K562 (cell line): ENCODE results near the gene FAM111B. TPM values are rescaled to one million over a fixed set of nuclear protein-coding genes. Genes with fewer than 3 reads are reported as not detected.
A peak's percentile ranks its signal among the peaks of the same experiment; 100 is the strongest.

Source experiments
- CBFB ChIP-seq: sonication (generic); formaldehyde crosslinking; IDR thresholded peaks from 2 replicates; pipeline ENCODE4 v1.4.0; 2020; ENCODE audit warnings: mild to moderate bottlenecking, missing genetic modification reagents
- HDAC1 ChIP-seq, 2 experiments: fragments of 450-650 bp; IDR thresholded peaks; 2 replicates each; pipeline ENCODE4 v1.6.1; 2016 to 2017; ENCODE audit warnings: inconsistent platforms in 1 of 2, mild to moderate bottlenecking in 1 of 2, moderate library complexity in 1 of 2
- KLF10 ChIP-seq: fragments of 250-450 bp; sonication (Bioruptor Pico); IDR thresholded peaks from 2 replicates; pipeline ENCODE4 v1.6.1; 2021; ENCODE audit warnings: matching md5 sums
- RBM22 ChIP-seq: fragments of 200-400 bp; formaldehyde crosslinking; IDR thresholded peaks from 2 replicates; pipeline ENCODE4 v1.6.1; 2018; ENCODE audit warnings: low read length, low read depth; ENCODE audit not compliant: poor library complexity, severe bottlenecking
- polyA plus RNA-seq, 8 experiments: library from polyadenylated mRNA; depleted of rRNA in 4 of 8; stranded (reverse) in 5 of 8; unstranded in 3 of 8; fragments of >200 nt; fragmentation: Nextera tagmentation in 2 of 8; fragmentation: Illumina TruSeq in 1 of 8; extraction: Ambion mirVana in 2 of 8; extraction: Trizol in 1 of 8; gene quantifications; 2 replicates each; pipeline versions ENCODE4 v1.2.1 to v1.2.3, GENCODE V29; 2011 to 2014; ENCODE audit warnings: inconsistent platforms in 1 of 8, missing spikeins in 1 of 8
- total RNA-seq, 7 experiments: library from RNA; depleted of rRNA in 6 of 7; stranded (reverse); fragments of >200 nt in 6 of 7; fragmentation: Illumina TruSeq in 2 of 7; extraction: Trizol in 2 of 7; gene quantifications; 2 replicates each; pipeline versions ENCODE4 v1.2.1 to v1.2.3, GENCODE V29; 2011 to 2021; ENCODE audit warnings: low replicate concordance in 1 of 7
- TF ChIP-seq, protein P1 (sequence below): fragments of 450-650 bp; IDR thresholded peaks from 2 replicates; pipeline ENCODE4 v1.6.1; 2016; ENCODE audit warnings: mild to moderate bottlenecking, moderate library complexity
- TF ChIP-seq, protein P2 (sequence below): fragments of 450-650 bp; IDR thresholded peaks from 2 replicates; pipeline ENCODE4 v1.6.1; 2016; ENCODE audit warnings: low read depth, mild to moderate bottlenecking, moderate library complexity
- TF ChIP-seq, protein P3 (sequence below): conservative IDR thresholded peaks from 2 replicates; pipeline ENCODE4 v1.6.1; 2011; ENCODE audit warnings: low read depth, mild to moderate bottlenecking, low read length; ENCODE audit not compliant: control insufficient read depth
- TF ChIP-seq, protein P4 (sequence below): fragments of 450-650 bp; IDR thresholded peaks from 2 replicates; pipeline ENCODE4 v1.7.1; 2018; ENCODE audit warnings: mild to moderate bottlenecking, low read depth; ENCODE audit not compliant: partially characterized antibody

The FAM111B gene
- total and polyA plus RNA-seq, 9 of the 15 experiments (the other 6 are each of a cell fraction or from before 2014, with no cell fraction given) = 0.01 to 0.33 (median 0.06) TPM; not detected in 5

DNA sequence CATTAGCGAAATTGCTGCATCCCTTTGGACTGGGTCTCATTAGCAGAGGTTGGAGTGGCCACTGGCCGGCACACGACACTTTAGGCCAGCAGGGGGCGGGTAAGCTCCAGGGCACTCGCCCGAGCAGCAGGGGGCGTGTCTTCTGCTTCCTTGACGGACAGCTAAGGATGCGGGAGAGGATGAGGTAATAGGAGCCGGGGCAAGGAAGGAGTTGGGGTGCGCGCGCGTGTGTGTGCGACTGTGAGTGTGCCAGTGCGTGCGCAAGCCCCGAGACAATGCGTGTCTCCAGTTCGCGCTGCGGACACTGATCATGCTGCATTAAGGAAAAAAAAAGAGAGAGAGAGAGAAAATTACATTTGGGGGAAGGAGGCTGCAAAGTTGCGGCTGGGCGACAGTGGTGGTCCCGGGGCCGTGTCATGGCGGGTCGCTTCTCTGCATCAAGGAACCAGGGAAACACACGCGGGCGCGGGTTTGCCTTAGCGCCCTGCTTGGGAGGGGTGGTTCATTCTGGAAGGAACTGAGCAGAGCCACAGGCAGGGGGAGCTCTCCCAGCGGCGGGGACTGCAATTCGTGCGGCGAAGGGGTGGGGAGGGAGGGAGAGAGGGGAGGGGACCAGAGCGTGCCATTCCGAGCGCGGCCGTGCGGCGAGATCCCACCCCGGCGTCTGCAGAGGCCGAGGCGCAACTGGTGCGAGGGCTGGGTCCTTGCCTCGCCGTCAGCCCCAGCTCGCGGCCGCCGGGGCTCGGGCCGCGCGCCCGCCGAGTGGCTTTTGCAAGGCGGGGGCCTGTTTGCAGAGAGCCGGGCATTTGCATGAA is 64.7 kb downstream of the FAM111B start, which contains the start of gene DTX4 (continued):
- TF ChIP-seq, protein P1, sequence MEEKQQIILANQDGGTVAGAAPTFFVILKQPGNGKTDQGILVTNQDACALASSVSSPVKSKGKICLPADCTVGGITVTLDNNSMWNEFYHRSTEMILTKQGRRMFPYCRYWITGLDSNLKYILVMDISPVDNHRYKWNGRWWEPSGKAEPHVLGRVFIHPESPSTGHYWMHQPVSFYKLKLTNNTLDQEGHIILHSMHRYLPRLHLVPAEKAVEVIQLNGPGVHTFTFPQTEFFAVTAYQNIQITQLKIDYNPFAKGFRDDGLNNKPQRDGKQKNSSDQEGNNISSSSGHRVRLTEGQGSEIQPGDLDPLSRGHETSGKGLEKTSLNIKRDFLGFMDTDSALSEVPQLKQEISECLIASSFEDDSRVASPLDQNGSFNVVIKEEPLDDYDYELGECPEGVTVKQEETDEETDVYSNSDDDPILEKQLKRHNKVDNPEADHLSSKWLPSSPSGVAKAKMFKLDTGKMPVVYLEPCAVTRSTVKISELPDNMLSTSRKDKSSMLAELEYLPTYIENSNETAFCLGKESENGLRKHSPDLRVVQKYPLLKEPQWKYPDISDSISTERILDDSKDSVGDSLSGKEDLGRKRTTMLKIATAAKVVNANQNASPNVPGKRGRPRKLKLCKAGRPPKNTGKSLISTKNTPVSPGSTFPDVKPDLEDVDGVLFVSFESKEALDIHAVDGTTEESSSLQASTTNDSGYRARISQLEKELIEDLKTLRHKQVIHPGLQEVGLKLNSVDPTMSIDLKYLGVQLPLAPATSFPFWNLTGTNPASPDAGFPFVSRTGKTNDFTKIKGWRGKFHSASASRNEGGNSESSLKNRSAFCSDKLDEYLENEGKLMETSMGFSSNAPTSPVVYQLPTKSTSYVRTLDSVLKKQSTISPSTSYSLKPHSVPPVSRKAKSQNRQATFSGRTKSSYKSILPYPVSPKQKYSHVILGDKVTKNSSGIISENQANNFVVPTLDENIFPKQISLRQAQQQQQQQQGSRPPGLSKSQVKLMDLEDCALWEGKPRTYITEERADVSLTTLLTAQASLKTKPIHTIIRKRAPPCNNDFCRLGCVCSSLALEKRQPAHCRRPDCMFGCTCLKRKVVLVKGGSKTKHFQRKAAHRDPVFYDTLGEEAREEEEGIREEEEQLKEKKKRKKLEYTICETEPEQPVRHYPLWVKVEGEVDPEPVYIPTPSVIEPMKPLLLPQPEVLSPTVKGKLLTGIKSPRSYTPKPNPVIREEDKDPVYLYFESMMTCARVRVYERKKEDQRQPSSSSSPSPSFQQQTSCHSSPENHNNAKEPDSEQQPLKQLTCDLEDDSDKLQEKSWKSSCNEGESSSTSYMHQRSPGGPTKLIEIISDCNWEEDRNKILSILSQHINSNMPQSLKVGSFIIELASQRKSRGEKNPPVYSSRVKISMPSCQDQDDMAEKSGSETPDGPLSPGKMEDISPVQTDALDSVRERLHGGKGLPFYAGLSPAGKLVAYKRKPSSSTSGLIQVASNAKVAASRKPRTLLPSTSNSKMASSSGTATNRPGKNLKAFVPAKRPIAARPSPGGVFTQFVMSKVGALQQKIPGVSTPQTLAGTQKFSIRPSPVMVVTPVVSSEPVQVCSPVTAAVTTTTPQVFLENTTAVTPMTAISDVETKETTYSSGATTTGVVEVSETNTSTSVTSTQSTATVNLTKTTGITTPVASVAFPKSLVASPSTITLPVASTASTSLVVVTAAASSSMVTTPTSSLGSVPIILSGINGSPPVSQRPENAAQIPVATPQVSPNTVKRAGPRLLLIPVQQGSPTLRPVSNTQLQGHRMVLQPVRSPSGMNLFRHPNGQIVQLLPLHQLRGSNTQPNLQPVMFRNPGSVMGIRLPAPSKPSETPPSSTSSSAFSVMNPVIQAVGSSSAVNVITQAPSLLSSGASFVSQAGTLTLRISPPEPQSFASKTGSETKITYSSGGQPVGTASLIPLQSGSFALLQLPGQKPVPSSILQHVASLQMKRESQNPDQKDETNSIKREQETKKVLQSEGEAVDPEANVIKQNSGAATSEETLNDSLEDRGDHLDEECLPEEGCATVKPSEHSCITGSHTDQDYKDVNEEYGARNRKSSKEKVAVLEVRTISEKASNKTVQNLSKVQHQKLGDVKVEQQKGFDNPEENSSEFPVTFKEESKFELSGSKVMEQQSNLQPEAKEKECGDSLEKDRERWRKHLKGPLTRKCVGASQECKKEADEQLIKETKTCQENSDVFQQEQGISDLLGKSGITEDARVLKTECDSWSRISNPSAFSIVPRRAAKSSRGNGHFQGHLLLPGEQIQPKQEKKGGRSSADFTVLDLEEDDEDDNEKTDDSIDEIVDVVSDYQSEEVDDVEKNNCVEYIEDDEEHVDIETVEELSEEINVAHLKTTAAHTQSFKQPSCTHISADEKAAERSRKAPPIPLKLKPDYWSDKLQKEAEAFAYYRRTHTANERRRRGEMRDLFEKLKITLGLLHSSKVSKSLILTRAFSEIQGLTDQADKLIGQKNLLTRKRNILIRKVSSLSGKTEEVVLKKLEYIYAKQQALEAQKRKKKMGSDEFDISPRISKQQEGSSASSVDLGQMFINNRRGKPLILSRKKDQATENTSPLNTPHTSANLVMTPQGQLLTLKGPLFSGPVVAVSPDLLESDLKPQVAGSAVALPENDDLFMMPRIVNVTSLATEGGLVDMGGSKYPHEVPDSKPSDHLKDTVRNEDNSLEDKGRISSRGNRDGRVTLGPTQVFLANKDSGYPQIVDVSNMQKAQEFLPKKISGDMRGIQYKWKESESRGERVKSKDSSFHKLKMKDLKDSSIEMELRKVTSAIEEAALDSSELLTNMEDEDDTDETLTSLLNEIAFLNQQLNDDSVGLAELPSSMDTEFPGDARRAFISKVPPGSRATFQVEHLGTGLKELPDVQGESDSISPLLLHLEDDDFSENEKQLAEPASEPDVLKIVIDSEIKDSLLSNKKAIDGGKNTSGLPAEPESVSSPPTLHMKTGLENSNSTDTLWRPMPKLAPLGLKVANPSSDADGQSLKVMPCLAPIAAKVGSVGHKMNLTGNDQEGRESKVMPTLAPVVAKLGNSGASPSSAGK = peak; percentile 77
- TF ChIP-seq, protein P2, sequence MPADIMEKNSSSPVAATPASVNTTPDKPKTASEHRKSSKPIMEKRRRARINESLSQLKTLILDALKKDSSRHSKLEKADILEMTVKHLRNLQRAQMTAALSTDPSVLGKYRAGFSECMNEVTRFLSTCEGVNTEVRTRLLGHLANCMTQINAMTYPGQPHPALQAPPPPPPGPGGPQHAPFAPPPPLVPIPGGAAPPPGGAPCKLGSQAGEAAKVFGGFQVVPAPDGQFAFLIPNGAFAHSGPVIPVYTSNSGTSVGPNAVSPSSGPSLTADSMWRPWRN = no peak
- TF ChIP-seq, protein P3, sequence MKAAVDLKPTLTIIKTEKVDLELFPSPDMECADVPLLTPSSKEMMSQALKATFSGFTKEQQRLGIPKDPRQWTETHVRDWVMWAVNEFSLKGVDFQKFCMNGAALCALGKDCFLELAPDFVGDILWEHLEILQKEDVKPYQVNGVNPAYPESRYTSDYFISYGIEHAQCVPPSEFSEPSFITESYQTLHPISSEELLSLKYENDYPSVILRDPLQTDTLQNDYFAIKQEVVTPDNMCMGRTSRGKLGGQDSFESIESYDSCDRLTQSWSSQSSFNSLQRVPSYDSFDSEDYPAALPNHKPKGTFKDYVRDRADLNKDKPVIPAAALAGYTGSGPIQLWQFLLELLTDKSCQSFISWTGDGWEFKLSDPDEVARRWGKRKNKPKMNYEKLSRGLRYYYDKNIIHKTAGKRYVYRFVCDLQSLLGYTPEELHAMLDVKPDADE = peak; percentile 18; the same call in 1 of the 2 replicates
- TF ChIP-seq KLF10 (CRISPR knock-in tag) = no peak
- TF ChIP-seq CBFB (CRISPR knock-in tag) = no peak
- no peak for TF ChIP-seq RBM22
- TF ChIP-seq, protein P4, sequence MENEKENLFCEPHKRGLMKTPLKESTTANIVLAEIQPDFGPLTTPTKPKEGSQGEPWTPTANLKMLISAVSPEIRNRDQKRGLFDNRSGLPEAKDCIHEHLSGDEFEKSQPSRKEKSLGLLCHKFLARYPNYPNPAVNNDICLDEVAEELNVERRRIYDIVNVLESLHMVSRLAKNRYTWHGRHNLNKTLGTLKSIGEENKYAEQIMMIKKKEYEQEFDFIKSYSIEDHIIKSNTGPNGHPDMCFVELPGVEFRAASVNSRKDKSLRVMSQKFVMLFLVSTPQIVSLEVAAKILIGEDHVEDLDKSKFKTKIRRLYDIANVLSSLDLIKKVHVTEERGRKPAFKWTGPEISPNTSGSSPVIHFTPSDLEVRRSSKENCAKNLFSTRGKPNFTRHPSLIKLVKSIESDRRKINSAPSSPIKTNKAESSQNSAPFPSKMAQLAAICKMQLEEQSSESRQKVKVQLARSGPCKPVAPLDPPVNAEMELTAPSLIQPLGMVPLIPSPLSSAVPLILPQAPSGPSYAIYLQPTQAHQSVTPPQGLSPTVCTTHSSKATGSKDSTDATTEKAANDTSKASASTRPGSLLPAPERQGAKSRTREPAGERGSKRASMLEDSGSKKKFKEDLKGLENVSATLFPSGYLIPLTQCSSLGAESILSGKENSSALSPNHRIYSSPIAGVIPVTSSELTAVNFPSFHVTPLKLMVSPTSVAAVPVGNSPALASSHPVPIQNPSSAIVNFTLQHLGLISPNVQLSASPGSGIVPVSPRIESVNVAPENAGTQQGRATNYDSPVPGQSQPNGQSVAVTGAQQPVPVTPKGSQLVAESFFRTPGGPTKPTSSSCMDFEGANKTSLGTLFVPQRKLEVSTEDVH = no peak
- peak in 1 of 2 experiments; percentile 56; a peak in 2 of 4 replicates for TF ChIP-seq HDAC1 (IDR thresholded peaks at IDR 0.05)
